B cell (primary cell): Measurements from ENCODE around the gene NDRG2.

ENCODE experiments used
- CTCF ChIP-seq: fragments of 200-600 bp; IDR thresholded peaks from one replicate; pipeline ENCODE4 v1.8.0; 2022; ENCODE audit warnings: antibody characterized with exemption, mild to moderate bottlenecking
- EZH2 ChIP-seq: IDR thresholded peaks from 2 replicates; pipeline ENCODE4 v1.6.1; 2012; ENCODE audit warnings: borderline replicate concordance, low read depth, mild to moderate bottlenecking, moderate library complexity, low read length; ENCODE audit not compliant: insufficient read depth, poor library complexity, severe bottlenecking

GRCh38 chr14:21072781-21073339 is 48.0 kb upstream of the NDRG2 start:
- TF ChIP-seq CTCF (no peak), EZH2 (no peak)
